ENCODE results near the gene SFMBT2. TPM values are rescaled to one million over a fixed set of nuclear protein-coding genes. Genes with fewer than 3 reads are reported as not detected.
A peak's percentile ranks its signal among the peaks of the same experiment; 100 is the strongest.

Gene SFMBT2
- polyA plus RNA-seq, 4 donors: 0.45 to 2.5 (median 1.3) TPM

GRCh38 chr10:7260412-7260900 is 150.4 kb downstream of the SFMBT2 start:
- Histone ChIP-seq H3K27ac (ENCODE audit: low read depth in 1 of 3, low read length in 2 of 3) (no peak overlapping the region), H3K4me3 (ENCODE audit: low read depth in 1 of 3, low read length in 3 of 3) (no peak overlapping the region), H3K27me3 (ENCODE audit: control insufficient read depth in 3 of 3, insufficient read depth in 3 of 3, low read length in 3 of 3) (no peaks in the 10 kb centered on the region), H3K9me3 (ENCODE audit: control insufficient read depth in 2 of 2, insufficient read depth in 1 of 2, low read depth in 1 of 2, low read length in 1 of 2) (no peaks in the 10 kb centered on the region), H3K36me3 (ENCODE audit: control insufficient read depth in 3 of 3, insufficient read depth in 2 of 3, low read depth in 1 of 3, low read length in 3 of 3) (no peaks in the 10 kb centered on the region), H3K4me1 (ENCODE audit: control insufficient read depth in 3 of 3, insufficient read depth in 2 of 3, low read depth in 1 of 3, low read length in 2 of 3) (no peaks in the 10 kb centered on the region)
- peak; percentile 41 to 44 for DNase-seq
- no peak for FAIRE-seq
- 25 to 35% (median 26%) methylated on average over 3 of the region's 3 CpGs for WGBS, 3 donors

- peak; percentile 21 to 61 for DNase-seq
- H3K4me3 ChIP-seq (ENCODE audit: low read depth in 1 of 3, low read length in 3 of 3): no peak overlapping the region
- no peaks in the 10 kb centered on the region for H3K27me3 ChIP-seq (ENCODE audit: control insufficient read depth in 3 of 3, insufficient read depth in 3 of 3, low read length in 3 of 3)
- no peak for FAIRE-seq
- no peaks in the 10 kb centered on the region for H3K4me1 ChIP-seq (ENCODE audit: control insufficient read depth in 3 of 3, insufficient read depth in 2 of 3, low read depth in 1 of 3, low read length in 2 of 3)
- no peaks in the 10 kb centered on the region for H3K36me3 ChIP-seq (ENCODE audit: control insufficient read depth in 3 of 3, insufficient read depth in 2 of 3, low read depth in 1 of 3, low read length in 3 of 3)
- WGBS, 3 donors: 44 to 59% (median 50%) methylated on average over 8 of the region's 8 CpGs
- H3K27ac ChIP-seq (ENCODE audit: low read depth in 1 of 3, low read length in 2 of 3): no peak overlapping the region
- H3K9me3 ChIP-seq (ENCODE audit: control insufficient read depth in 2 of 2, insufficient read depth in 1 of 2, low read depth in 1 of 2, low read length in 1 of 2): no peaks in the 10 kb centered on the region
Observed at GRCh38 chr10:7258948-7259523, 151.8 kb downstream of the SFMBT2 start.

- DNase-seq (no peak), FAIRE-seq (no peak)
- 44 to 66% (median 57%) methylated on average over 2 of the region's 2 CpGs for WGBS, 3 donors
- Histone ChIP-seq H3K27me3 (ENCODE audit: control insufficient read depth in 3 of 3, insufficient read depth in 3 of 3, low read length in 3 of 3) (no peaks in the 10 kb centered on the region), H3K9me3 (ENCODE audit: control insufficient read depth in 2 of 2, insufficient read depth in 1 of 2, low read depth in 1 of 2, low read length in 1 of 2) (no peaks in the 10 kb centered on the region), H3K36me3 (ENCODE audit: control insufficient read depth in 3 of 3, insufficient read depth in 2 of 3, low read depth in 1 of 3, low read length in 3 of 3) (peaks cover 0 to 1% (median 0%) of the 10 kb centered on the region in 3 donors), H3K27ac (ENCODE audit: low read depth in 1 of 3, low read length in 2 of 3) (no peak overlapping the region), H3K4me1 (ENCODE audit: control insufficient read depth in 3 of 3, insufficient read depth in 2 of 3, low read depth in 1 of 3, low read length in 2 of 3) (no peaks in the 10 kb centered on the region), H3K4me3 (ENCODE audit: low read depth in 1 of 3, low read length in 3 of 3) (no peak overlapping the region)
Observed at GRCh38 chr10:7255517-7255916, 155.3 kb downstream of the SFMBT2 start.

GRCh38 chr10:7251696-7252465 is 159.0 kb downstream of the SFMBT2 start:
- WGBS, 3 donors: 62 to 68% (median 64%) methylated on average over 11 to 12 of the region's 12 CpGs
- Histone ChIP-seq H3K27ac (ENCODE audit: low read depth in 1 of 3, low read length in 2 of 3) (no peak overlapping the region), H3K4me3 (ENCODE audit: low read depth in 1 of 3, low read length in 3 of 3) (no peak overlapping the region), H3K27me3 (ENCODE audit: control insufficient read depth in 3 of 3, insufficient read depth in 3 of 3, low read length in 3 of 3) (no peaks in the 10 kb centered on the region), H3K36me3 (ENCODE audit: control insufficient read depth in 3 of 3, insufficient read depth in 2 of 3, low read depth in 1 of 3, low read length in 3 of 3) (peaks cover 0 to 3% (median 1%) of the 10 kb centered on the region in 3 donors), H3K4me1 (ENCODE audit: control insufficient read depth in 3 of 3, insufficient read depth in 2 of 3, low read depth in 1 of 3, low read length in 2 of 3) (no peaks in the 10 kb centered on the region), H3K9me3 (ENCODE audit: control insufficient read depth in 2 of 2, insufficient read depth in 1 of 2, low read depth in 1 of 2, low read length in 1 of 2) (no peaks in the 10 kb centered on the region)
- DNase-seq: no peak
- FAIRE-seq: no peak

- no peaks in the 10 kb centered on the region for H3K4me1 ChIP-seq (ENCODE audit: control insufficient read depth in 3 of 3, insufficient read depth in 2 of 3, low read depth in 1 of 3, low read length in 2 of 3)
- FAIRE-seq: no peak
- WGBS, 3 donors: 84 to 92% (median 86%) methylated on average over 5 of the region's 5 CpGs
- peaks cover 0 to 3% (median 1%) of the 10 kb centered on the region in 3 donors for H3K36me3 ChIP-seq (ENCODE audit: control insufficient read depth in 3 of 3, insufficient read depth in 2 of 3, low read depth in 1 of 3, low read length in 3 of 3)
- H3K4me3 ChIP-seq (ENCODE audit: low read depth in 1 of 3, low read length in 3 of 3): no peak overlapping the region
- H3K27ac ChIP-seq (ENCODE audit: low read depth in 1 of 3, low read length in 2 of 3): no peak overlapping the region
- H3K9me3 ChIP-seq (ENCODE audit: control insufficient read depth in 2 of 2, insufficient read depth in 1 of 2, low read depth in 1 of 2, low read length in 1 of 2): no peaks in the 10 kb centered on the region
- no peaks in the 10 kb centered on the region for H3K27me3 ChIP-seq (ENCODE audit: control insufficient read depth in 3 of 3, insufficient read depth in 3 of 3, low read length in 3 of 3)
- no peak for DNase-seq
Observed at GRCh38 chr10:7250236-7250635, 160.6 kb downstream of the SFMBT2 start.

GRCh38 chr10:7248585-7249164 is 162.2 kb downstream of the SFMBT2 start:
- Histone ChIP-seq H3K4me1 (ENCODE audit: control insufficient read depth in 3 of 3, insufficient read depth in 2 of 3, low read depth in 1 of 3, low read length in 2 of 3) (no peaks in the 10 kb centered on the region), H3K4me3 (ENCODE audit: low read depth in 1 of 3, low read length in 3 of 3) (no peak overlapping the region), H3K36me3 (ENCODE audit: control insufficient read depth in 3 of 3, insufficient read depth in 2 of 3, low read depth in 1 of 3, low read length in 3 of 3) (peaks cover 0 to 3% (median 1%) of the 10 kb centered on the region in 3 donors), H3K27me3 (ENCODE audit: control insufficient read depth in 3 of 3, insufficient read depth in 3 of 3, low read length in 3 of 3) (no peaks in the 10 kb centered on the region), H3K9me3 (ENCODE audit: control insufficient read depth in 2 of 2, insufficient read depth in 1 of 2, low read depth in 1 of 2, low read length in 1 of 2) (no peaks in the 10 kb centered on the region), H3K27ac (ENCODE audit: low read depth in 1 of 3, low read length in 2 of 3) (no peak overlapping the region)
- DNase-seq (no peak), FAIRE-seq (no peak)
- 71 to 86% (median 78%) methylated on average over 11 of the region's 11 CpGs for WGBS, 3 donors

GRCh38 chr10:7248148-7248547 is 162.7 kb downstream of the SFMBT2 start:
- 81 to 84% (median 83%) methylated on average over 8 of the region's 8 CpGs for WGBS, 3 donors
- no peaks in the 10 kb centered on the region for H3K4me1 ChIP-seq (ENCODE audit: control insufficient read depth in 3 of 3, insufficient read depth in 2 of 3, low read depth in 1 of 3, low read length in 2 of 3)
- no peak overlapping the region for H3K27ac ChIP-seq (ENCODE audit: low read depth in 1 of 3, low read length in 2 of 3)
- no peak overlapping the region for H3K4me3 ChIP-seq (ENCODE audit: low read depth in 1 of 3, low read length in 3 of 3)
- H3K27me3 ChIP-seq (ENCODE audit: control insufficient read depth in 3 of 3, insufficient read depth in 3 of 3, low read length in 3 of 3): no peaks in the 10 kb centered on the region
- peaks cover 0 to 3% (median 1%) of the 10 kb centered on the region in 3 donors for H3K36me3 ChIP-seq (ENCODE audit: control insufficient read depth in 3 of 3, insufficient read depth in 2 of 3, low read depth in 1 of 3, low read length in 3 of 3)
- H3K9me3 ChIP-seq (ENCODE audit: control insufficient read depth in 2 of 2, insufficient read depth in 1 of 2, low read depth in 1 of 2, low read length in 1 of 2): no peaks in the 10 kb centered on the region
- FAIRE-seq (no peak), DNase-seq (no peak)

- H3K27ac ChIP-seq (ENCODE audit: low read depth in 1 of 3, low read length in 2 of 3): no peak overlapping the region
- 65 to 84% (median 76%) methylated on average over 4 of the region's 4 CpGs for WGBS, 3 donors
- DNase-seq (no peak), FAIRE-seq (no peak)
- H3K4me3 ChIP-seq (ENCODE audit: low read depth in 1 of 3, low read length in 3 of 3): no peak overlapping the region
- no peaks in the 10 kb centered on the region for H3K9me3 ChIP-seq (ENCODE audit: control insufficient read depth in 2 of 2, insufficient read depth in 1 of 2, low read depth in 1 of 2, low read length in 1 of 2)
- H3K4me1 ChIP-seq (ENCODE audit: control insufficient read depth in 3 of 3, insufficient read depth in 2 of 3, low read depth in 1 of 3, low read length in 2 of 3): no peaks in the 10 kb centered on the region
- peaks cover 0 to 3% (median 0%) of the 10 kb centered on the region in 3 donors for H3K36me3 ChIP-seq (ENCODE audit: control insufficient read depth in 3 of 3, insufficient read depth in 2 of 3, low read depth in 1 of 3, low read length in 3 of 3)
- H3K27me3 ChIP-seq (ENCODE audit: control insufficient read depth in 3 of 3, insufficient read depth in 3 of 3, low read length in 3 of 3): no peaks in the 10 kb centered on the region
Observed at GRCh38 chr10:7245505-7245904, 165.3 kb downstream of the SFMBT2 start.

All from small intestine (tissue), 7 donors.